HepG2 (cell line): ENCODE measurements around the gene TAF1B. TPM values are rescaled to one million over a fixed set of nuclear protein-coding genes. Genes with fewer than 3 reads are reported as not detected.

Experiments used
- ADNP ChIP-seq: sonication (generic); formaldehyde crosslinking; IDR thresholded peaks from 2 replicates; pipeline ENCODE4 v1.4.0; 2020; ENCODE audit warnings: missing genetic modification reagents
- BORCS8-MEF2B ChIP-seq: sonication (generic); formaldehyde crosslinking; IDR thresholded peaks from 2 replicates; pipeline ENCODE4 v1.8.0; 2022; ENCODE audit warnings: mild to moderate bottlenecking, missing genetic modification reagents
- DMAP1 ChIP-seq: IDR thresholded peaks from 2 replicates; pipeline ENCODE4 v1.6.1; 2016
- ERF ChIP-seq: IDR thresholded peaks from 2 replicates; pipeline ENCODE4 v1.6.1; 2018; ENCODE audit warnings: missing biosample characterization, missing genetic modification reagents
- GATAD2A ChIP-seq: IDR thresholded peaks from 2 replicates; pipeline ENCODE4 v1.6.1; 2016
- HDAC1 ChIP-seq: sonication (generic); formaldehyde crosslinking; IDR thresholded peaks from 2 replicates; pipeline ENCODE4 v1.5.1; 2020; ENCODE audit warnings: mild to moderate bottlenecking, missing genetic modification reagents
- NFIB ChIP-seq: sonication (generic); formaldehyde crosslinking; IDR thresholded peaks from 2 replicates; pipeline ENCODE4 v1.9.0; 2021; ENCODE audit warnings: missing genetic modification reagents, mild to moderate bottlenecking, borderline replicate concordance
- NKX3-1 ChIP-seq: sonication (generic); formaldehyde crosslinking; IDR thresholded peaks from 2 replicates; pipeline ENCODE4 v1.5.0; 2020; ENCODE audit warnings: missing genetic modification reagents
- SP5 ChIP-seq: IDR thresholded peaks from 2 replicates; pipeline ENCODE4 v1.6.1; 2016; ENCODE audit warnings: low read depth, borderline replicate concordance
- STAT5B ChIP-seq: sonication (generic); formaldehyde crosslinking; IDR thresholded peaks from 2 replicates; pipeline ENCODE4 v1.4.0; 2020; ENCODE audit warnings: missing genetic modification reagents
- THAP8 ChIP-seq: sonication (generic); formaldehyde crosslinking; IDR thresholded peaks from 2 replicates; pipeline ENCODE4 v1.5.1; 2020; ENCODE audit warnings: missing genetic modification reagents, mild to moderate bottlenecking, borderline replicate concordance
- ZIK1 ChIP-seq: sonication (generic); formaldehyde crosslinking; IDR thresholded peaks from 2 replicates; pipeline ENCODE4 v1.5.0; 2020; ENCODE audit warnings: mild to moderate bottlenecking, low read depth, missing genetic modification reagents, borderline replicate concordance
- ZNF318 ChIP-seq: sonication (generic); formaldehyde crosslinking; IDR thresholded peaks from 2 replicates; pipeline ENCODE4 v1.4.0; 2020; ENCODE audit warnings: mild to moderate bottlenecking, missing genetic modification reagents
- ZNF547 ChIP-seq: sonication (generic); formaldehyde crosslinking; IDR thresholded peaks from 2 replicates; pipeline ENCODE4 v1.5.1; 2020; ENCODE audit warnings: mild to moderate bottlenecking, missing genetic modification reagents
- ZNF597 ChIP-seq: sonication (generic); formaldehyde crosslinking; IDR thresholded peaks from 2 replicates; pipeline ENCODE4 v1.5.0; 2020; ENCODE audit warnings: missing genetic modification reagents
- ZNF615 ChIP-seq: sonication (generic); formaldehyde crosslinking; IDR thresholded peaks from 2 replicates; pipeline ENCODE4 v1.5.0; 2020; ENCODE audit warnings: mild to moderate bottlenecking, missing genetic modification reagents, borderline replicate concordance
- ZNF619 ChIP-seq: sonication (generic); formaldehyde crosslinking; IDR thresholded peaks from 2 replicates; pipeline ENCODE4 v1.4.0; 2020; ENCODE audit warnings: mild to moderate bottlenecking, missing genetic modification reagents
- ZNF670 ChIP-seq: sonication (generic); formaldehyde crosslinking; IDR thresholded peaks from 2 replicates; pipeline ENCODE4 v1.8.0; 2022; ENCODE audit warnings: mild to moderate bottlenecking, missing genetic modification reagents, borderline replicate concordance
- ZNF746 ChIP-seq: sonication (generic); formaldehyde crosslinking; IDR thresholded peaks from 2 replicates; pipeline ENCODE4 v1.8.0; 2022; ENCODE audit warnings: mild to moderate bottlenecking, missing genetic modification reagents
- ZNF761 ChIP-seq: sonication (generic); formaldehyde crosslinking; conservative IDR thresholded peaks from 2 replicates; pipeline ENCODE4 v1.4.0; 2020; ENCODE audit warnings: mild to moderate bottlenecking, missing genetic modification reagents
- ZNF839 ChIP-seq: sonication (generic); formaldehyde crosslinking; IDR thresholded peaks from 2 replicates; pipeline ENCODE4 v1.4.0; 2020; ENCODE audit warnings: missing genetic modification reagents, mild to moderate bottlenecking, borderline replicate concordance
- ZSCAN21 ChIP-seq: sonication (generic); formaldehyde crosslinking; IDR thresholded peaks from 2 replicates; pipeline ENCODE4 v1.8.0; 2022; ENCODE audit warnings: mild to moderate bottlenecking, missing genetic modification reagents, moderate library complexity, borderline replicate concordance
- polyA plus RNA-seq, 8 experiments: library from polyadenylated mRNA; depleted of rRNA in 3 of 8; stranded (reverse) in 7 of 8; unstranded in 1 of 8; fragments of >200 nt; fragmentation: Illumina TruSeq in 4 of 8; extraction: Trizol in 4 of 8; gene quantifications; 2 replicates each; pipeline versions ENCODE4 v1.2.1 to v1.2.3, GENCODE V29; 2011 to 2016; ENCODE audit warnings: low read depth in 4 of 8, missing spikeins in 1 of 8, mixed read lengths in 1 of 8; ENCODE audit not compliant: insufficient read depth in 1 of 8
- total RNA-seq, 5 experiments: library from RNA; depleted of rRNA; stranded (reverse); fragments of >200 nt; fragmentation: Illumina TruSeq; extraction: Trizol; gene quantifications; 2 replicates each; pipeline ENCODE4 v1.2.3, GENCODE V29; 2016; ENCODE audit warnings: low read depth in 1 of 5

TAF1B gene
- total and polyA plus RNA-seq, 2 of the 13 experiments (the other 11 are each of a cell fraction or from before 2014, with no cell fraction given) = 13.3 to 27.7 TPM

- TF ChIP-seq ZNF318 (CRISPR knock-in tag) = no peak
- TF ChIP-seq ZNF839 (CRISPR knock-in tag) = no peak
- 0 out of 2 replicates have a peak, but pooled peaks have one; percentile 2 for TF ChIP-seq ZIK1
- TF ChIP-seq ZNF547 (CRISPR knock-in tag) = peak; percentile 0; the same call in 1 of the 2 replicates
- no peak for TF ChIP-seq ZNF615 (CRISPR knock-in tag)
- 0 out of 2 replicates have a peak, but pooled peaks have one; percentile 21 for TF ChIP-seq ZNF761
- no peak for TF ChIP-seq ERF (CRISPR knock-in tag)
- TF ChIP-seq HDAC1 (CRISPR knock-in tag) = 0 out of 2 replicates have a peak, but pooled peaks have one; percentile 2
- 0 out of 2 replicates have a peak, but pooled peaks have one; percentile 17 for TF ChIP-seq DMAP1 (CRISPR knock-in tag)
- TF ChIP-seq ZSCAN21 = 0 out of 2 replicates have a peak, but pooled peaks have one; percentile 8
- no peak for TF ChIP-seq NKX3-1 (CRISPR knock-in tag)
- TF ChIP-seq ZNF746 (CRISPR knock-in tag) = no peak
- no peak for TF ChIP-seq ZNF597
- no peak for TF ChIP-seq ZNF619 (CRISPR knock-in tag)
- TF ChIP-seq STAT5B (CRISPR knock-in tag) = no peak
- no peak for TF ChIP-seq BORCS8-MEF2B (CRISPR knock-in tag)
- TF ChIP-seq GATAD2A (CRISPR knock-in tag) = 0 out of 2 replicates have a peak, but pooled peaks have one; percentile 10
- TF ChIP-seq ADNP (CRISPR knock-in tag) = no peak
- TF ChIP-seq NFIB = no peak
- 0 out of 2 replicates have a peak, but pooled peaks have one; percentile 49 for TF ChIP-seq ZNF670 (CRISPR knock-in tag)
- TF ChIP-seq SP5 = no peak
- TF ChIP-seq THAP8 (CRISPR knock-in tag) = 0 out of 2 replicates have a peak, but pooled peaks have one; percentile 37
Observed at GRCh38 chr2:9952286-9952737, 109.0 kb downstream of the TAF1B start (continued).
